Loucy (cell line): ENCODE measurements around the gene ZIC3.

Experiments
- H2AFZ ChIP-seq: fragments of 200-600 bp; sonication (generic); 2 replicates; pipeline ENCODE4 v1.6.0; 2016; ENCODE audit warnings: antibody characterized with exemption, mild to moderate bottlenecking, low read length, moderate library complexity
- H3F3A ChIP-seq: fragments of 200-600 bp; 2 replicates; pipeline ENCODE4 v1.6.0; 2016; ENCODE audit warnings: antibody characterized with exemption, low read depth, mild to moderate bottlenecking
- H3K27me3 ChIP-seq: fragments of 200-600 bp; sonication (generic); 2 replicates; pipeline ENCODE4 v1.6.1; 2014; ENCODE audit warnings: low read length, mild to moderate bottlenecking; ENCODE audit not compliant: insufficient read depth, poor library complexity, severe bottlenecking
- H3K36me3 ChIP-seq: fragments of 200-600 bp; sonication (generic); 2 replicates; pipeline ENCODE4 v1.6.1; 2016; ENCODE audit warnings: low read length; ENCODE audit not compliant: insufficient read depth
- H3K4me1 ChIP-seq: fragments of 200-600 bp; sonication (generic); 2 replicates; pipeline ENCODE4 v1.5.1; 2014; ENCODE audit warnings: low read length, mild to moderate bottlenecking; ENCODE audit not compliant: insufficient read depth, poor library complexity, severe bottlenecking
- H3K4me2 ChIP-seq: fragments of 200-600 bp; sonication (generic); 2 replicates; pipeline ENCODE4 v1.6.0; 2014; ENCODE audit warnings: antibody characterized with exemption, low read length, low read depth, mild to moderate bottlenecking; ENCODE audit not compliant: poor library complexity, severe bottlenecking
- H3K4me3 ChIP-seq: fragments of 200-600 bp; sonication (generic); 2 replicates; pipeline ENCODE4 v1.5.1; 2014; ENCODE audit warnings: low read length, mild to moderate bottlenecking, mixed read lengths; ENCODE audit not compliant: poor library complexity, severe bottlenecking
- H3K79me2 ChIP-seq: fragments of 200-600 bp; sonication (generic); 2 replicates; pipeline ENCODE4 v1.6.1; 2014; ENCODE audit warnings: low read length; ENCODE audit not compliant: insufficient read depth
- H3K9ac ChIP-seq: fragments of 200-600 bp; sonication (generic); 2 replicates; pipeline ENCODE4 v1.6.0; 2014; ENCODE audit warnings: mild to moderate bottlenecking, low read depth, low read length, moderate library complexity; ENCODE audit not compliant: poor library complexity, severe bottlenecking
- H3K9me2 ChIP-seq: fragments of 200-600 bp; sonication (generic); replicated peaks from 2 replicates; pipeline ENCODE4 v1.6.1; 2016; ENCODE audit warnings: low read depth, low read length, mixed read lengths
- H3K9me3 ChIP-seq: fragments of 200-600 bp; sonication (generic); 2 replicates; pipeline ENCODE4 v1.6.1; 2014; ENCODE audit warnings: mild to moderate bottlenecking, antibody characterized with exemption, low read length, low read depth; ENCODE audit not compliant: insufficient read depth
- H4K20me1 ChIP-seq: fragments of 200-600 bp; sonication (generic); 2 replicates; pipeline ENCODE4 v1.6.0; 2014; ENCODE audit warnings: antibody characterized with exemption, low read length, mild to moderate bottlenecking; ENCODE audit not compliant: insufficient read depth, poor library complexity, severe bottlenecking
- EZH2phosphoT487 ChIP-seq: fragments of 200-600 bp; IDR thresholded peaks from 2 replicates; pipeline ENCODE4 v1.6.1; 2018; ENCODE audit warnings: antibody characterized with exemption, mild to moderate bottlenecking, moderate library complexity, borderline replicate concordance
- TF ChIP-seq, protein P1 (sequence below): fragments of 200-600 bp; sonication (generic); conservative IDR thresholded peaks from 2 replicates; pipeline ENCODE4 v1.5.1; 2014; ENCODE audit warnings: mild to moderate bottlenecking, antibody characterized with exemption, low read length

The ZIC3 gene

GRCh38 chrX:137567682-137568232 lies 1.8 kb downstream of the ZIC3 start:
- Histone ChIP-seq H3F3A (no peaks in the 10 kb centered on the region), H3K9me2 (no peaks in the 10 kb centered on the region), H3K4me2 (no peak overlapping the region), H4K20me1 (no peaks in the 10 kb centered on the region), H3K36me3 (no peaks in the 10 kb centered on the region), H2AFZ (no peak overlapping the region), H3K4me1 (no peaks in the 10 kb centered on the region), H3K9me3 (no peaks in the 10 kb centered on the region), H3K4me3 (no peak overlapping the region), H3K79me2 (no peaks in the 10 kb centered on the region), H3K27me3 (no peaks in the 10 kb centered on the region), H3K9ac (no peak overlapping the region)
- TF ChIP-seq EZH2phosphoT487: no peak
- TF ChIP-seq, protein P1, sequence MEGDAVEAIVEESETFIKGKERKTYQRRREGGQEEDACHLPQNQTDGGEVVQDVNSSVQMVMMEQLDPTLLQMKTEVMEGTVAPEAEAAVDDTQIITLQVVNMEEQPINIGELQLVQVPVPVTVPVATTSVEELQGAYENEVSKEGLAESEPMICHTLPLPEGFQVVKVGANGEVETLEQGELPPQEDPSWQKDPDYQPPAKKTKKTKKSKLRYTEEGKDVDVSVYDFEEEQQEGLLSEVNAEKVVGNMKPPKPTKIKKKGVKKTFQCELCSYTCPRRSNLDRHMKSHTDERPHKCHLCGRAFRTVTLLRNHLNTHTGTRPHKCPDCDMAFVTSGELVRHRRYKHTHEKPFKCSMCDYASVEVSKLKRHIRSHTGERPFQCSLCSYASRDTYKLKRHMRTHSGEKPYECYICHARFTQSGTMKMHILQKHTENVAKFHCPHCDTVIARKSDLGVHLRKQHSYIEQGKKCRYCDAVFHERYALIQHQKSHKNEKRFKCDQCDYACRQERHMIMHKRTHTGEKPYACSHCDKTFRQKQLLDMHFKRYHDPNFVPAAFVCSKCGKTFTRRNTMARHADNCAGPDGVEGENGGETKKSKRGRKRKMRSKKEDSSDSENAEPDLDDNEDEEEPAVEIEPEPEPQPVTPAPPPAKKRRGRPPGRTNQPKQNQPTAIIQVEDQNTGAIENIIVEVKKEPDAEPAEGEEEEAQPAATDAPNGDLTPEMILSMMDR: no peak

DNA sequence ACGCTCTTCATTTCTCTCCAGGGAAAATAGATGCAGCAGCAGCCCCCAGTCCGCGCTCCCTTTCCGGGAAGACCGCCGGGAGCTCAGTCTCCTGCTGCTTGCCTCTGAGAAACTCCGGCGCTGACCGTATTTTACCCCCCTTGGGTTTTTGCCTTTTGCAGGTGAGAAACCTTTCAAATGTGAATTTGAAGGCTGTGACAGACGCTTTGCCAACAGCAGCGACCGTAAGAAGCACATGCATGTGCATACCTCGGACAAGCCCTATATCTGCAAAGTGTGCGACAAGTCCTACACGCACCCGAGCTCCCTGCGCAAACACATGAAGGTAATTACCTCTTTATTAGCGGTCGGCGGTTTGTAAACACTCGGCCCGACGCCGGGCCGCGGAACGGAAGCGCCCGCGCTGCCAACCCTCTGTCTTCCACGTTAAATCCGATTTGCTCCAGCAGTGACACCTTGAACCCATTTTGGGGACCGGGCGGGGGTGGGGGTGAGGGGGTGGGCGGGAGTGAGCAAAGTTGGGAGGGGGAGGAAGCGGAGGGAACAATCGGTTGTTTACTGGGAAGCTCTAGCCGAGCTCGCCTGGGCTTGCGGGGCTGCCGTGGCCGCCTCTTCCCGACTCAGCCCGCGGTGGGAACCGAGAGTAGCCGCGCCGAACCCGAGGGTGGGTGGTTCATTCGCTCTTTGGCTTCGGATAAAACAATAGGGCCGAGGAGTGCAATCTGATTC lies 3.0 kb downstream of the ZIC3 start:
- Histone ChIP-seq H3F3A (no peaks in the 10 kb centered on the region), H3K9me2 (no peaks in the 10 kb centered on the region), H3K36me3 (no peaks in the 10 kb centered on the region), H4K20me1 (no peaks in the 10 kb centered on the region), H3K27me3 (no peaks in the 10 kb centered on the region), H3K4me2 (no peak overlapping the region), H3K9me3 (no peaks in the 10 kb centered on the region), H3K79me2 (no peaks in the 10 kb centered on the region), H2AFZ (no peak overlapping the region), H3K4me1 (no peaks in the 10 kb centered on the region), H3K9ac (no peak overlapping the region), H3K4me3 (no peak overlapping the region)
- TF ChIP-seq, protein P1: no peak
- TF ChIP-seq EZH2phosphoT487: no peak

DNA sequence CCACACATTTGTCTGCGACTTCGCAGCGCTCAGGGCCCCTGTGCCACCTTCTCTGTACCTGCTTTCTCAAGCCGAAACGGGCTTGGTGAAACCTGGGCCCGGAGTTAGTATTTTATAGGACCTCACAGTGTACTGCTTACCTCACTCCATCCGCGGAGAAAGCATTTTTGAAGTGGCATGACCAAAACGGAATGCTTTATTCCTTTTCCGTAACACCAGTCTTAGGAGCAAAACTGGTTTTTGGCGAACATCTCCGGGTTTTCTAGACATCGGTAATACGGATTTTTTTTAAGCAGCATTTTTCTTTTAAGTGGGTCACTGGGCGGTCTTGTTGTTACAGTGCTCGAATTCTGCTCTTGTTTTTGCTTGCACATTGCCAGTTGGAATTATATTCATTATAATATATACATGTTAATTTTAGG lies 3.6 kb downstream of the ZIC3 start:
- H3K4me2 ChIP-seq: no peak overlapping the region
- no peaks in the 10 kb centered on the region for H3K27me3 ChIP-seq
- H3K4me3 ChIP-seq: no peak overlapping the region

More for the DNA sequence above, 3.6 kb downstream of the ZIC3 start:
- Histone ChIP-seq H3K36me3 (no peaks in the 10 kb centered on the region), H3K4me1 (no peaks in the 10 kb centered on the region), H3K9me2 (no peaks in the 10 kb centered on the region), H2AFZ (no peak overlapping the region), H4K20me1 (no peaks in the 10 kb centered on the region), H3K79me2 (no peaks in the 10 kb centered on the region), H3K9ac (no peak overlapping the region), H3F3A (no peaks in the 10 kb centered on the region), H3K9me3 (no peaks in the 10 kb centered on the region)
- TF ChIP-seq, protein P1: no peak
- TF ChIP-seq EZH2phosphoT487: no peak
